ENCODE measurements around the gene FOLH1. TPM values are rescaled to one million over a fixed set of nuclear protein-coding genes. Genes with fewer than 3 reads are reported as not detected.
"Not testable (repeated sequence)": the region's sequence is repeated elsewhere in the genome, so short reads cannot be mapped to it uniquely, and the experiment has no call there.

FOLH1 gene
- total RNA-seq: not detected in 2 replicates
- long read RNA-seq: 0 reads

DNA sequence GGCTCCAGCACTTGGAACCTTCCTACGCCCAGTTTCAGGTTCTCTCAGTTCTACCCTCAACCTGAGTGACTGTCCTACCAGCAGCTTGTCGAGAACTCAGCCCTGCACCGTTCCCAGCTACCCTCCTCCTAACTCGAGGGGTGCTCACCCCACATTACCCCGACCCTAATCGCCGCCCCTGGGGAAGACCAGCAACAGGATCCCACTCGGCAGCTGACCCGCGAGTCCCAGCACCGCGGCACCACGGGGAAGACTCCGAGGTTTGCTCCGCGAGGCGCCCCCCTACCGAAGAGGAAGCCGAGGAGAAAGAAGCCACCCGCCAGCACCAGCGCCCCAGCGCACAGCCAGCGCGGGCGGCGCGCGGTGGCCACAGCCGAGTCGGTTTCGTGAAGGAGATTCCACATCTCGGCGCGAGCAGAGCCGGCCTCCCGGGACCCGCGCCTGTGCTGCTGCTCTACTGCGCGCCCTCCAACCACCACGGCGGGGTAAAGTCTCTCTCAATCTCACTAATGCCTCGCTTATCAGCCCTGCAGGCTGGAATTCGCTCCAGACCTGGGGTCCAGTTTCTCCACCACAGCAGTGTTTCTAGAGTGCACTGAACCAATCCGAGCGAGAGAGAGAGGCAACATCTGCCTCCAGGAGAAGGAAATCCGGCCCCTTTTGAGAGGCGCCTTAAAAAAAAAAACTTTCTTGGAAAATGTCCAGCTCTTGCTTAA, at the start of gene FOLH1:
FOLH1 (minus strand) TSS at position 597 of the 716 bp plus-strand sequence; CDS start at position 404, 193 bp downstream.
- Mint-ChIP-seq H3K4me3 (ENCODE audit: unreplicated experiment) (no peak within 1 kb of the TSS), H3K27me3 (ENCODE audit: unreplicated experiment) (no peaks in the 10 kb centered on the region), H3K36me3 (ENCODE audit: unreplicated experiment) (no peaks in the 10 kb centered on the region), H3K4me1 (ENCODE audit: unreplicated experiment) (no peaks in the 10 kb centered on the region), H3K9me3 (ENCODE audit: unreplicated experiment) (peaks cover 24% of the 10 kb centered on the region), H3K27ac (ENCODE audit: unreplicated experiment) (no peak within 1 kb of the TSS)
- peak; percentile 84 for DNase-seq (ENCODE audit: extremely low spot score, unreplicated experiment)
- TF ChIP-seq, protein P1, sequence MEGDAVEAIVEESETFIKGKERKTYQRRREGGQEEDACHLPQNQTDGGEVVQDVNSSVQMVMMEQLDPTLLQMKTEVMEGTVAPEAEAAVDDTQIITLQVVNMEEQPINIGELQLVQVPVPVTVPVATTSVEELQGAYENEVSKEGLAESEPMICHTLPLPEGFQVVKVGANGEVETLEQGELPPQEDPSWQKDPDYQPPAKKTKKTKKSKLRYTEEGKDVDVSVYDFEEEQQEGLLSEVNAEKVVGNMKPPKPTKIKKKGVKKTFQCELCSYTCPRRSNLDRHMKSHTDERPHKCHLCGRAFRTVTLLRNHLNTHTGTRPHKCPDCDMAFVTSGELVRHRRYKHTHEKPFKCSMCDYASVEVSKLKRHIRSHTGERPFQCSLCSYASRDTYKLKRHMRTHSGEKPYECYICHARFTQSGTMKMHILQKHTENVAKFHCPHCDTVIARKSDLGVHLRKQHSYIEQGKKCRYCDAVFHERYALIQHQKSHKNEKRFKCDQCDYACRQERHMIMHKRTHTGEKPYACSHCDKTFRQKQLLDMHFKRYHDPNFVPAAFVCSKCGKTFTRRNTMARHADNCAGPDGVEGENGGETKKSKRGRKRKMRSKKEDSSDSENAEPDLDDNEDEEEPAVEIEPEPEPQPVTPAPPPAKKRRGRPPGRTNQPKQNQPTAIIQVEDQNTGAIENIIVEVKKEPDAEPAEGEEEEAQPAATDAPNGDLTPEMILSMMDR (IDR thresholded peaks at IDR 0.05): no peak

DNA sequence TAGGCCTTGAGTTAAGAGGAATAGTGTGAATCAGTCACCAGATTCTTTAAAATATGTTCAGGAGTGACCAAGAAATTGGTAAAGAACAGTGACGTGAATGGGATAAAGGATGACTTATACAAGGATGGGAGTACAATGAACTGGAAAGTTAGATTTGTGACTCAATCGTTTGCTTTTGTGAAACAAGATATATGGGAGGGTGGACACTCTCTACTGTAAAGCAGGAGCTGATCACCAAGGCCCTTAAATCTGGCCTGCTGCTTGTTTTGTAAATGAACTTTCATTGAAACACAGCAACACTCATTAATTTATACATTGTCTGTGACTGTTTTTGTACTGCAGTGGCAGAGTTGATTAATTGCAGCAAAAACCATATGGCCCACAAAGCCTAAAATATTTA, 46.7 kb upstream of the FOLH1 start:
- not testable (repeated sequence) for H3K4me3 Mint-ChIP-seq (ENCODE audit: unreplicated experiment); H3K9me3 Mint-ChIP-seq (ENCODE audit: unreplicated experiment); H3K27me3 Mint-ChIP-seq (ENCODE audit: unreplicated experiment); H3K27ac Mint-ChIP-seq (ENCODE audit: unreplicated experiment); H3K36me3 Mint-ChIP-seq (ENCODE audit: unreplicated experiment); H3K4me1 Mint-ChIP-seq (ENCODE audit: unreplicated experiment); DNase-seq (ENCODE audit: extremely low spot score, unreplicated experiment)

DNA sequence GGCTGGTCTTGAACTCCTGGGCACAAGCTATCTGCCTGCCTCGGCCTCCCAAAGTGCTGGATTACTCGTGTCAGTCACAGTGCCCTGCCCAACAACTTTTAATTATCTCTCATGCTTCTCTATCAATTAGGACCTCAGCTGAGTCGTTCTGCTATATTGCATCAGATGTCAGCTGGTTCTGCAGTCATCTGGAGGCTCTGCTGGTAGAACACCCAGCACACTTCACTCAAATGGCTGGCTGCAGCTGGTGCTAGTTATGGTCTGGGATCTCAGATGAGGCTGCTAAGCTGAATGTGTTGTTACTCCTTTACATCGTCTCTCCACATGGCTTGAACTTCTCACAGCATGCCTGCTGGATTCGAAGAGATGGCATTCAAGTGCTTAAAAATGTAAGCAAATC, 42.8 kb upstream of the FOLH1 start:
- not testable (repeated sequence) for H3K36me3 Mint-ChIP-seq (ENCODE audit: unreplicated experiment); H3K4me1 Mint-ChIP-seq (ENCODE audit: unreplicated experiment); DNase-seq (ENCODE audit: extremely low spot score, unreplicated experiment)

DNA sequence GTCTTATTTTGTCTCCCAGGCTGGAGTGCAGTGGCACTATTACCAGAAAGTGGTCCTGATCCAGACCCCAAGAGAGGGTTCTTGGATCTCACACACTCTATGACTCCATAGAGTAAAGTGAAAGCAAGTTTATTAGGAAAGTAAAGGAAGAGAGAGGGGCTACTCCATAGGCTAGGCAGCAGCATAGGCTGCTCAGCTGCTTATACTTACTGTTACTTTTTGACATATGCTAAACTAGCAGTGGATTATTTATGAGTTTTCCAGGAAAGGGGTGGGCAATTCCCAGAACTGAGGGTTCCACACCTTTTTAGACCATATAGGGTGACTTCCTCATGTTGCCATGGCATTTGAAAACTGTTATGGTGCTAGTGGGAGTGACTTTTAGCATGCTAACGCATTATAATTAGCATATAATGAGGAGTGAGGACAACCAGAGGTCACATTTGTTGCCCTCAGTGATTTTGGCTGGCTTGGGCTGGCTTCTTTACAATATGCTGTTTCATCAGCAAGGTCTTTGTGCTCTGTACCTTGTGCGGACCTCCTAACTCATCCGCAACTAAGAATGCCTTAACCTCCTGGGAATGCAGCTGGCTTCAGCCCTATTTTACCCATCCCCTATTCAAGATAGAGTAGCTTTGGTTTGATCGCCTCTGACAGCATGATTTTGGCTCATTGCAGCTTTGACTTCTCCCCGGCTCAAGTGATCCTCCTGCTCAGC, 42.2 kb upstream of the FOLH1 start:
- H3K27me3 Mint-ChIP-seq (ENCODE audit: unreplicated experiment); H3K4me1 Mint-ChIP-seq (ENCODE audit: unreplicated experiment); DNase-seq (ENCODE audit: extremely low spot score, unreplicated experiment); H3K4me3 Mint-ChIP-seq (ENCODE audit: unreplicated experiment); H3K9me3 Mint-ChIP-seq (ENCODE audit: unreplicated experiment); H3K27ac Mint-ChIP-seq (ENCODE audit: unreplicated experiment); H3K36me3 Mint-ChIP-seq (ENCODE audit: unreplicated experiment): not testable (repeated sequence)

More for the DNA sequence above, 42.8 kb upstream of the FOLH1 start:
- H3K27ac Mint-ChIP-seq (ENCODE audit: unreplicated experiment); H3K9me3 Mint-ChIP-seq (ENCODE audit: unreplicated experiment); H3K27me3 Mint-ChIP-seq (ENCODE audit: unreplicated experiment); H3K4me3 Mint-ChIP-seq (ENCODE audit: unreplicated experiment): not testable (repeated sequence)

DNA sequence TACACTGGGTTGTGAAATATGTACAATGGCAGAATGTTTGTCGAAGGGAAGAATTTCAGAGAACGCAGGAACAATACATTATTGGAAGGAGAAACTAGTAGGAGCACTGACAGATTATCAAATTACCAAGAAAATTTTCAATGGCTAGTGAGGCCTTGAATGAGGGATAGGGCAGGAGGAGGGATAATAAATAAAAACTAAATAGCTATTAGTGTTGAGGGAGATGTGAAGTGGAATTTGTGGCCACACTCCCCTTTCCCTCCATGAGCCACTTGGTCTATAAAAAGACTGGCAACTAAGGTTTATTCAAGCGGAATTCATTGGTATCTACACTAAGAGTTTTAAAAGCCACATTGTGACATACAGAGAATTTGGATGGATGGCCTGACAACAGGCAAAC, 41.0 kb upstream of the FOLH1 start:
- H3K4me3 Mint-ChIP-seq (ENCODE audit: unreplicated experiment); H3K36me3 Mint-ChIP-seq (ENCODE audit: unreplicated experiment); H3K27me3 Mint-ChIP-seq (ENCODE audit: unreplicated experiment); DNase-seq (ENCODE audit: extremely low spot score, unreplicated experiment); H3K4me1 Mint-ChIP-seq (ENCODE audit: unreplicated experiment); H3K27ac Mint-ChIP-seq (ENCODE audit: unreplicated experiment): not testable (repeated sequence)
- H3K9me3 Mint-ChIP-seq (ENCODE audit: unreplicated experiment): peaks cover 14% of the 10 kb centered on the region

DNA sequence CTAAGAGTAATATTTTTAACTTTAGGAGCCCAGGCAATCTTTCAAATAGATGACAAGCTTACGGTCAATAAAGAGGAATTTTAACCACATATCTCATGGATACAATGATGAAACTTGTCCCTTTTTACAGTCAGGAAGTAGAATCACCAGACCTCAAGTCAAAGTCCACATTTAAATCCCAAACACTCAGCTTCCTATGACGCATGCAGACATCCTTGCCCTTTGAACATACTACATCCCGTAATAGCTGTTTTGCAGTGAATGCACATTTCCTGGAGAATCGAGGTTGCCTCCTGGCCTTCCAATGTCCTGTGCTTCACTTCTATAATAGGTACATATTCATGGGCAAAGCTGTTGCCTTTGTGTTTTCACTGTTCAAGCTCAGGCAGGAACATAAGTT, 25.3 kb upstream of the FOLH1 start:
- not testable (repeated sequence) for H3K27ac Mint-ChIP-seq (ENCODE audit: unreplicated experiment); DNase-seq (ENCODE audit: extremely low spot score, unreplicated experiment); H3K27me3 Mint-ChIP-seq (ENCODE audit: unreplicated experiment); H3K36me3 Mint-ChIP-seq (ENCODE audit: unreplicated experiment); H3K4me1 Mint-ChIP-seq (ENCODE audit: unreplicated experiment); H3K4me3 Mint-ChIP-seq (ENCODE audit: unreplicated experiment)
- H3K9me3 Mint-ChIP-seq (ENCODE audit: unreplicated experiment): peaks cover 27% of the 10 kb centered on the region

DNA sequence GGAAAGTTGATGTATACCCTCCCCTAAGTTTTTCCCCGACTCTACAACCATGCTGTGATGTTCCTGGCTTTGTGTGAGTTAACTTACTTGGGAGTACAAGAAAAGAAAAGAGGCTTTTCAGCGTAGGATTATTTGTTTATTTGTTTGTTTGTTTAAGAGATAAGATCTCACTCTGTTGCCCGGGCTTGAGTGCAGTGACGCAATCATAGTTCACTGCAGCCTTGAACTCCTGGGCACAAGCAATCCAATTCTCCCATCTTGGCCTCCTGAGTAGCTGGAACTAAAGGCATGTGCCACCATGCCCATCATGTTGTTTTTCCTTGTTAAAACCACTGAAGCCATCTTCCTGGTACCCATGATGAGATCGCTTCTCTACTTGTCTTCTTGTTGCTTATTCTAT, 24.6 kb upstream of the FOLH1 start:
- H3K27ac Mint-ChIP-seq (ENCODE audit: unreplicated experiment); H3K4me1 Mint-ChIP-seq (ENCODE audit: unreplicated experiment); H3K27me3 Mint-ChIP-seq (ENCODE audit: unreplicated experiment); H3K4me3 Mint-ChIP-seq (ENCODE audit: unreplicated experiment); H3K36me3 Mint-ChIP-seq (ENCODE audit: unreplicated experiment); DNase-seq (ENCODE audit: extremely low spot score, unreplicated experiment): not testable (repeated sequence)
- H3K9me3 Mint-ChIP-seq (ENCODE audit: unreplicated experiment): peaks cover 21% of the 10 kb centered on the region

DNA sequence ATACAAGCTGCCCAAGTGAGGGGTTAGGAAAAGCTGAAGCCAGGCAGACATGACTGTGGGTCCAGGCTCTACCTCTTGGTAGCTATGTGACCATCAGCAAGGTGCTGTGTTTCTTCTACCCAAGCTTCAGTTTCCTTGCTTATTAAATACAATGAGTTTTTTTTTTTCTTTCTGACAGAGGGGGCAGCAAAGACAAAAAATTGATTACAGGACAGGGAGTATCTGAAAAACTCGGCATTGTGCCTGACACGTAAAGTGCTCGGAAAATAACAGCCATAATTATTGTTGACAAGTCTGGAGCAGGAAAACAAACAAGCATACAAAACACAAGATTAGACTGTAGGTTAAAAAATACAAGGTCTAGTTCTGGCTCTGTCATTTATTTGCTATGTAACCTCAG, 23.3 kb upstream of the FOLH1 start:
- peaks cover 18% of the 10 kb centered on the region for H3K9me3 Mint-ChIP-seq (ENCODE audit: unreplicated experiment)
- H3K4me3 Mint-ChIP-seq (ENCODE audit: unreplicated experiment); H3K4me1 Mint-ChIP-seq (ENCODE audit: unreplicated experiment); H3K27ac Mint-ChIP-seq (ENCODE audit: unreplicated experiment); H3K27me3 Mint-ChIP-seq (ENCODE audit: unreplicated experiment); DNase-seq (ENCODE audit: extremely low spot score, unreplicated experiment); H3K36me3 Mint-ChIP-seq (ENCODE audit: unreplicated experiment): not testable (repeated sequence)

DNA sequence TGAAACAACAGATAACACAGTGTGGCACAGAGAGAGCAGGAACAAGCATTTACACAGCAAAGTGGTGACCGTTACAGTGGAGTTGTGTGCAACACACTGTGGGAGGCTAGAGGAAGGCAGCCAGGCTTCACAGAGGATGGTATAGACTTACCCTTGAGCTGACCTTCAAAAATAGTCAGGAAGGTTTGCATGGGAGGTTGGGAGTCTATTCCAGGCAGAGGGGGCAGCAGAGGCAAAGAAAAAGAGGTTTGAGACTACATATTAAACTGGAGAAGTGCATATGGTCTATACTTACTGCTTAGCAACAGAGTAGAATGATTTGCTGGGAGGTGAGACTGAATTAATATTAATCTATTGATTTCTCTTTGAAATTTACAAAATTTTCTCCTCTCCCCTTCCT, 22.1 kb upstream of the FOLH1 start:
- DNase-seq (ENCODE audit: extremely low spot score, unreplicated experiment); H3K27me3 Mint-ChIP-seq (ENCODE audit: unreplicated experiment); H3K4me3 Mint-ChIP-seq (ENCODE audit: unreplicated experiment); H3K9me3 Mint-ChIP-seq (ENCODE audit: unreplicated experiment); H3K36me3 Mint-ChIP-seq (ENCODE audit: unreplicated experiment); H3K4me1 Mint-ChIP-seq (ENCODE audit: unreplicated experiment); H3K27ac Mint-ChIP-seq (ENCODE audit: unreplicated experiment): not testable (repeated sequence)

DNA sequence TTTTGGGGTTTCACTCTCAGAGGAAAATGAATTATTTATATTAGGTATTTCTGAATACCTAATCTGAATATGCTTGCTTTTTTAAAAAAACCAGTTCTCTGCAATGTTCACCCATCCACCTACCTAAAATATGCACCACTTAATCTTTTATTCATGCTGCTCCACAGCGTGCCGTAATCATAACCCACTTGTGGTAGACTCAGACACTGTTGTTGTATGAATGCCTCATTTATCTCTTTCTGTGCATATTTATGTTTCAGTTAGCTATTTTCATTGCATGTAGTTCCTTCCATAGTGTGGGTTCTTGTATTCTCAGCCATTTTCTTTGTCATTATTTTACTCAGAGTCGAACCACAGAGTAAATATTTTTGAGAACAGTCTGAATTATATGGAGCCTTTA, 21.6 kb upstream of the FOLH1 start:
- not testable (repeated sequence) for H3K4me1 Mint-ChIP-seq (ENCODE audit: unreplicated experiment); H3K4me3 Mint-ChIP-seq (ENCODE audit: unreplicated experiment); H3K27me3 Mint-ChIP-seq (ENCODE audit: unreplicated experiment); H3K27ac Mint-ChIP-seq (ENCODE audit: unreplicated experiment); DNase-seq (ENCODE audit: extremely low spot score, unreplicated experiment); H3K36me3 Mint-ChIP-seq (ENCODE audit: unreplicated experiment); H3K9me3 Mint-ChIP-seq (ENCODE audit: unreplicated experiment)

DNA sequence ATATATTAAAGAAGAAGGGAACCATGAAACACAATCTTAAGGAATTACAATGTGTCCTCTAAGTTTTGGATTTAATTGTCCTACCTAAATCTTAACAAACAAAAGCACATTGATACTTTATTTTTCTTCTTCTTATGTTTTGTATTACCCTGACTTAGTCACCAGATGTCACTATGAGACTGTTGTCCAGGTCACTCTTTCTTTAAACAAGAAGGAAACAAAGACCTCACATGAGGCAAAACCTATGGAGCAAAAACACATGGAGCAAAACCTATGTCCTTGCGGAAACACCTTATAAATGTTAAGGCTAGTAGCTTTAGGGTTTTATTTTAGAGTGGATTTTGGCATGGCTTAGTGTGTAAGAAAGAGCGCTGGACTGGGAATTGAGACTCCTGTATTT, 20.7 kb upstream of the FOLH1 start:
- DNase-seq (ENCODE audit: extremely low spot score, unreplicated experiment); H3K4me3 Mint-ChIP-seq (ENCODE audit: unreplicated experiment); H3K4me1 Mint-ChIP-seq (ENCODE audit: unreplicated experiment); H3K36me3 Mint-ChIP-seq (ENCODE audit: unreplicated experiment); H3K27me3 Mint-ChIP-seq (ENCODE audit: unreplicated experiment); H3K27ac Mint-ChIP-seq (ENCODE audit: unreplicated experiment): not testable (repeated sequence)
- H3K9me3 Mint-ChIP-seq (ENCODE audit: unreplicated experiment): peaks cover 11% of the 10 kb centered on the region
